Loucy (cell line): ENCODE data around the gene CLDN6.

Experiments used
- CTCF ChIP-seq: fragments of 200-600 bp; sonication (generic); conservative IDR thresholded peaks from 2 replicates; pipeline ENCODE4 v1.5.1; 2014; ENCODE audit warnings: mild to moderate bottlenecking, antibody characterized with exemption, low read length
- EZH2phosphoT487 ChIP-seq: fragments of 200-600 bp; IDR thresholded peaks from 2 replicates; pipeline ENCODE4 v1.6.1; 2018; ENCODE audit warnings: antibody characterized with exemption, mild to moderate bottlenecking, moderate library complexity, borderline replicate concordance

GRCh38 chr16:2985893-2986355, 32.1 kb downstream of the CLDN6 start:
- TF ChIP-seq CTCF: no peak
- no peak for TF ChIP-seq EZH2phosphoT487
